ENCODE results near the gene VEPH1. TPM values are rescaled to one million over a fixed set of nuclear protein-coding genes. Genes with fewer than 3 reads are reported as not detected.

Gene VEPH1
- total RNA-seq, 4 donors from 2014 or later = 0.59 to 4.7 (median 2.7) TPM

GRCh38 chr3:157408499-157409149 is 94.6 kb downstream of the VEPH1 start:
- no peak for DNase-seq (ENCODE audit: low spot score in 2 of 2)
- TF ChIP-seq POLR2A (IDR thresholded peaks at IDR 0.05) (no peak), CTCF (IDR thresholded peaks at IDR 0.05) (no peak)
- 48 to 50% methylated on average over 4 of the region's 4 CpGs for WGBS, 2 donors
- intact Hi-C loops (cut with DNase I; ENCODE audit: low total_unique reads) = no loop called here
- no peak overlapping the region for H3K4me3 ChIP-seq (ENCODE audit: low read depth, poor library complexity, severe bottlenecking)

GRCh38 chr3:157407769-157408168 is 95.4 kb downstream of the VEPH1 start:
- WGBS, 2 donors = 64 to 78% methylated on average over 3 of the region's 3 CpGs
- no peak overlapping the region for H3K4me3 ChIP-seq (ENCODE audit: low read depth, poor library complexity, severe bottlenecking)
- TF ChIP-seq CTCF (IDR thresholded peaks at IDR 0.05) (no peak), POLR2A (IDR thresholded peaks at IDR 0.05) (no peak)
- intact Hi-C loops (cut with DNase I; ENCODE audit: low total_unique reads) = no loop called here
- DNase-seq (ENCODE audit: low spot score in 2 of 2) = no peak

- no peak for DNase-seq (ENCODE audit: low spot score in 2 of 2)
- 54 to 66% methylated on average over 5 of the region's 5 CpGs for WGBS, 2 donors
- intact Hi-C loops (cut with DNase I; ENCODE audit: low total_unique reads) = no loop called here
- TF ChIP-seq CTCF (IDR thresholded peaks at IDR 0.05) (no peak), POLR2A (IDR thresholded peaks at IDR 0.05) (no peak)
- no peak overlapping the region for H3K4me3 ChIP-seq (ENCODE audit: low read depth, poor library complexity, severe bottlenecking)
These were observed 96.8 kb downstream of the VEPH1 start for GRCh38 chr3:157406394-157406793.

- TF ChIP-seq CTCF (IDR thresholded peaks at IDR 0.05) = no peak
- TF ChIP-seq POLR2A (IDR thresholded peaks at IDR 0.05) = no peak
- WGBS, 2 donors = 58 to 68% methylated on average over 2 of the region's 2 CpGs
These were observed 97.8 kb downstream of the VEPH1 start for GRCh38 chr3:157405457-157405856.

GRCh38 chr3:157404381-157404780 is 98.8 kb downstream of the VEPH1 start:
- TF ChIP-seq CTCF (IDR thresholded peaks at IDR 0.05) = no peak
- TF ChIP-seq POLR2A (IDR thresholded peaks at IDR 0.05) = no peak
- no peak for DNase-seq (ENCODE audit: low spot score in 2 of 2)
- H3K4me3 ChIP-seq (ENCODE audit: low read depth, poor library complexity, severe bottlenecking) = no peak overlapping the region
- WGBS, 2 donors = 0 to 90% methylated on average over 1 of the region's 1 CpG
- intact Hi-C loops (cut with DNase I; ENCODE audit: low total_unique reads) = no loop called here

More at GRCh38 chr3:157405457-157405856, 97.8 kb downstream of the VEPH1 start:
- H3K4me3 ChIP-seq (ENCODE audit: low read depth, poor library complexity, severe bottlenecking) = no peak overlapping the region
- intact Hi-C loops (cut with DNase I; ENCODE audit: low total_unique reads) = no loop called here
- DNase-seq (ENCODE audit: low spot score in 2 of 2) = no peak

DNA sequence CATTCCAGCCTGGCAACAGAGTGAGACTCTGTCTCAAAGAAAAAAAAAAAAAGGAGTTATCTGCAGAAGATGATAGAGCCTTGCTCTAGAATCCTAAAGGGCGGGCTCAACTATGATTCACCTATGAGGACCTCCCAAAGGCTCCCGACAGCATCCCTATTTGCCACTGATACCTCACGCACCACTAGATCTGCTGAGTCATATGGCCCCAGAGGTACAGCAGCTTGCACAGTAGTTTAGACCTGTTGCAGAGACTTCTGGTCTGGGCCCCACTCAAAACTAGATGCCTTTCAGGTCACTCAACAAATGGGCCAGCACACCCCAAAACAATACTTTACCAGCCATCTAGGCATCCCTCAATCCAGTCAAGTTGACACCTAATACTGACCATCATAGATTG is 104.6 kb downstream of the VEPH1 start:
- 94 to 97% methylated on average over 3 of the region's 3 CpGs for WGBS, 2 donors

More for the DNA sequence above, 104.6 kb downstream of the VEPH1 start:
- no peak for DNase-seq (ENCODE audit: low spot score in 2 of 2)
- TF ChIP-seq CTCF (IDR thresholded peaks at IDR 0.05) = no peak
- no peak for TF ChIP-seq POLR2A (IDR thresholded peaks at IDR 0.05)
- no peak overlapping the region for H3K4me3 ChIP-seq (ENCODE audit: low read depth, poor library complexity, severe bottlenecking)
- intact Hi-C loops (cut with DNase I; ENCODE audit: low total_unique reads) = no loop called here

Data from lower leg skin (tissue), 4 donors.